ENCODE measurements around the gene METRNL. TPM values are rescaled to one million over a fixed set of nuclear protein-coding genes. Genes with fewer than 3 reads are reported as not detected.
A peak's percentile ranks its signal among the peaks of the same experiment; 100 is the strongest.

The METRNL gene
- total RNA-seq, 1 donor from 2014 or later: 14.7 TPM

- DNase-seq (ENCODE audit: low read depth, low spot score): no peak
- H3K9me3 Mint-ChIP-seq: no peaks in the 10 kb centered on the region
- no peak overlapping the region for H3K27ac Mint-ChIP-seq (ENCODE audit: unreplicated experiment)
- no peaks in the 10 kb centered on the region for H3K4me1 Mint-ChIP-seq
- no peak overlapping the region for H3K4me3 Mint-ChIP-seq
- peaks cover 25% of the 10 kb centered on the region for H3K27me3 Mint-ChIP-seq (ENCODE audit: low read depth)
- no peak for TF ChIP-seq CTCF (conservative IDR thresholded peaks at IDR 0.05)
- H3K36me3 Mint-ChIP-seq (ENCODE audit: low read depth): no peaks in the 10 kb centered on the region
Measured at GRCh38 chr17:83127431-83128160, 48.2 kb downstream of the METRNL start.

DNA sequence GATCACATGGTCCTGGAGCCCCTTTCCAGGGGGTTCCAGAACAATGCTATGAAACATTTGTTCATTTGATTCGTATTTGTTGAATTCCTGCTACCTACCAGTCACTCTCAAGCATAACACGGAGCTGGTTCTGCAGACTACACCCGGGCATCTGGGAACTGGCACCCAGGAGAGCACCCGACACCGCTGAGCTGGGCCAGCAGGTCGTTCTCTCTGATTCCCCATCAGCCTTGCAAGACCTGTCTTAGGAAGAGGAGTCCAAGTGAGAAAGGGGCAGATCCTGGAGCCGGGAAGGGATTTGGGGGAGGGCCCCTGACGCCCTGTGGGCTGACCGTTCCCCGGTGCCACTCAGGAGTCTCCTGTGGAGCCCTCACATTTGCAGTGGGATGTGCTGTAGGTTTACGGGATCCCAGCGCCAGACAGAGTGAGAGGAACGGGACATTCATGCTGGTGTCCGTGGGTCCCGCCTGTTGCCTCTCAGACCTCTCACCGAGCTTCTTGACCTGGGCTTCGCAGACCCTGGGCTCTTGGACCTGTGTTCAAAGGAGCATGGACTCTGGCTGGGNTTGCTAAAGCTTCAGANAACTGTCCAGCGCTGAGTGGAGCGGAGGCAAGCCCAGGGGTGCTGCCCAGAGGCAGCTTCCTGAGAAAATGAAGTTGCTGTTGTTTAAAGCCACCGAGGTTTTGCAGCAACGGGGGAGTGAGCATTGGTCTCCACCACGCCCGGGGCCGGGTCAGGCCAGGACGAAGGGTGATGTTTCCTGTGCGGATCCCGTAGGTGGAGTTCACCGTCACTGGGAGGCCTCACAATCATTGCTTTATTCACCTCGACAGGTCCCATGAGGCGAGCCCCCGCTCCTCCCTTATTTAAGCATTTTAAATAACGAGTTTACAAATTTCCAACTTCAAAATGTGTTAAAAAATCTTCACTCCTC is 49.2 kb downstream of the METRNL start:
- no peak for DNase-seq (ENCODE audit: low read depth, low spot score)
- TF ChIP-seq CTCF (conservative IDR thresholded peaks at IDR 0.05): no peak

DNA sequence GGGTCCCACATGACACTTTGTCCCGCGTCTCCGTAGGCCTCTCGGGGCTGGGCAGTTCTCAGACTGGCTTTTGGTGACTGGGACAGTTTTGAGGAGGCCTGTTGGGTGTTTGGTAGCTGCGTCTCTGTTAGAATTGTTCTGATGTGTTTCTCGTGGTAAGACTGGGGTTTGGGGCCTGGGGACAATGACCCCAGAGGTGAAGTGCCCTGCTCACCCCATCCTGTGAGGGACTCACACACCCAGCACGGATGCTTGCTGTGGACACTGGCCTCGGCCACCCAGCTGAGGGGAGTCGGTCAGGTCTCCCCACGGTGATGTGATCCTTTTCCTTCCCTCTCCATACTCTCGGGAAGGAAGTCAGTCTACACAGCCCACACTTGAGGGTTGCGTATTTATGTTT is 50.3 kb downstream of the METRNL start:
- DNase-seq (ENCODE audit: low read depth, low spot score): no peak
- H3K27me3 Mint-ChIP-seq (ENCODE audit: low read depth): peaks cover 11% of the 10 kb centered on the region
- H3K36me3 Mint-ChIP-seq (ENCODE audit: low read depth): no peaks in the 10 kb centered on the region
- H3K4me1 Mint-ChIP-seq: no peaks in the 10 kb centered on the region
- no peak for TF ChIP-seq CTCF (conservative IDR thresholded peaks at IDR 0.05)
- H3K4me3 Mint-ChIP-seq: no peak overlapping the region
- H3K27ac Mint-ChIP-seq (ENCODE audit: unreplicated experiment): peak overlapping the region; percentile 29
- H3K9me3 Mint-ChIP-seq: no peaks in the 10 kb centered on the region

More for the DNA sequence above, 49.2 kb downstream of the METRNL start:
- Mint-ChIP-seq H3K9me3 (no peaks in the 10 kb centered on the region), H3K27ac (ENCODE audit: unreplicated experiment) (no peak overlapping the region), H3K4me3 (no peak overlapping the region), H3K36me3 (ENCODE audit: low read depth) (no peaks in the 10 kb centered on the region), H3K4me1 (no peaks in the 10 kb centered on the region), H3K27me3 (ENCODE audit: low read depth) (peaks cover 15% of the 10 kb centered on the region)

- H3K36me3 Mint-ChIP-seq (ENCODE audit: low read depth): no peaks in the 10 kb centered on the region
- TF ChIP-seq CTCF (conservative IDR thresholded peaks at IDR 0.05): no peak
- peak overlapping the region; percentile 57 for H3K27ac Mint-ChIP-seq (ENCODE audit: unreplicated experiment)
- H3K4me3 Mint-ChIP-seq: no peak overlapping the region
- H3K27me3 Mint-ChIP-seq (ENCODE audit: low read depth): peaks cover 2% of the 10 kb centered on the region
- no peaks in the 10 kb centered on the region for H3K9me3 Mint-ChIP-seq
- no peak for DNase-seq (ENCODE audit: low read depth, low spot score)
- no peaks in the 10 kb centered on the region for H3K4me1 Mint-ChIP-seq
Measured at GRCh38 chr17:83131401-83132011, 52.1 kb downstream of the METRNL start.

DNA sequence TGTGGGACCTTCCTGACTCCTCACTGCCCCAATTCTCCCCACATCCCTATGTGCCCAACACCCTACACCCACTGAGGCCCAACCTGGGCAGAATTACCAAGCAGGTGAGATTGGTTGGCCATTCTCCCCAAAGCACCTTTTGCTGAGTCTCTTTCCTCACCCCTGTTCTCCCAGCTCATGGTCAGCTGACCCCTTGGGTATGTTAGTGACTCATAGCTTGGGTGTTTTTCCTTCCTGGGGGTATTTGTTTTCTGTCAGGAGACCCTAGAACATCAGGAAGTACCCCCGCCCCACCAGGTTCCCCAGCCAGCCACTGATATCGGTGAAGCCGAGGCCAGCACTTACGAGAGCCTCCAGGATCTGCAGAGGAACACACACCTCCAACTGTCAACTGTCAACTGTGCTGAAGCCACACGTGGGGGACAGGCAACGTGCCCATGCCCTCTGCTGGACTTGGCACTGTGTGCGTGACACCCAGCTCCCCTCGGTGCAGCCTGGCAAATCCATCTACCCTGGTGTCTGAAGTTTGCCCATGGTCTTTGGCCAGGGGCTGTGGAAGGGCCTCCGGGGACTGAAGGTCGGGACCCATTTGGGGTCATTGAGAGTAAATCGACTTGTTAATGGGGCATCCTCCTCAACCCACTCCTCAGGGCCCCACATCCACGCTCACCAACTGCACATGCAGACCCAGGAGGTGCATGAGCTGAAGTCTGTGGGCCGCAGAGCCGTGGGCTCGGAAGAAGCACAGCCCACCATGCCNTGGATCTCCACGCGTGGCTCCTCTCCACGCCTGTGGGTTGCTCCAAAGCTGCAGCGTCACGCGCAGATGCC is 53.1 kb downstream of the METRNL start:
- DNase-seq (ENCODE audit: low read depth, low spot score): no peak
- Mint-ChIP-seq H3K27me3 (ENCODE audit: low read depth) (no peaks in the 10 kb centered on the region), H3K4me1 (no peaks in the 10 kb centered on the region), H3K36me3 (ENCODE audit: low read depth) (no peaks in the 10 kb centered on the region), H3K27ac (ENCODE audit: unreplicated experiment) (no peak overlapping the region), H3K9me3 (no peaks in the 10 kb centered on the region), H3K4me3 (no peak overlapping the region)
- TF ChIP-seq CTCF (conservative IDR thresholded peaks at IDR 0.05): no peak

Data from neural crest cell (in vitro differentiated cells).